ENCODE data around the gene SPPL3. TPM values are rescaled to one million over a fixed set of nuclear protein-coding genes. Genes with fewer than 3 reads are reported as not detected.

The SPPL3 gene
- total and polyA plus RNA-seq, 4 donors, result 14.2 to 52.3 (median 29.6) TPM

GRCh38 chr12:120844768-120845449, 59.2 kb downstream of the SPPL3 start:
- Histone ChIP-seq H3K9ac (ENCODE audit: insufficient read depth in 1 of 2, low read length in 2 of 2) (no peak overlapping the region), H3K9me3 (ENCODE audit: control insufficient read depth in 4 of 4, insufficient read depth in 3 of 4, low read length in 3 of 4) (no peaks in the 10 kb centered on the region), H3K36me3 (ENCODE audit: control insufficient read depth in 4 of 4, insufficient read depth in 4 of 4, low read length in 4 of 4) (peaks cover 0 to 4% (median 0%) of the 10 kb centered on the region in 4 donors), H3K27ac (ENCODE audit: low read depth in 1 of 2, low read length in 1 of 2) (no peak overlapping the region), H3K4me3 (no peak overlapping the region), H3K27me3 (ENCODE audit: control insufficient read depth in 3 of 3, insufficient read depth in 3 of 3, low read length in 2 of 3) (no peaks in the 10 kb centered on the region), H3K4me1 (ENCODE audit: control insufficient read depth in 5 of 5, insufficient read depth in 5 of 5, low read length in 5 of 5) (peaks cover 0 to 21% (median 5%) of the 10 kb centered on the region in 5 donors)
- no peak for TF ChIP-seq CTCF (IDR thresholded peaks at IDR 0.05; ENCODE audit: control extremely low read depth, extremely low read depth)
- DNase-seq (no peak), ATAC-seq (ENCODE audit: insufficient read depth, low FRiP score) (no peak)
- WGBS, 2 donors, result 90 to 94% methylated on average over 18 of the region's 18 CpGs

- DNase-seq (no peak), ATAC-seq (ENCODE audit: insufficient read depth, low FRiP score) (no peak)
- no peak overlapping the region for H3K27ac ChIP-seq (ENCODE audit: low read depth in 1 of 2, low read length in 1 of 2)
- no peak overlapping the region for H3K4me3 ChIP-seq
- H3K9ac ChIP-seq (ENCODE audit: insufficient read depth in 1 of 2, low read length in 2 of 2), result no peak overlapping the region
- 65 to 68% methylated on average over 5 of the region's 5 CpGs for WGBS, 2 donors
- H3K27me3 ChIP-seq (ENCODE audit: control insufficient read depth in 3 of 3, insufficient read depth in 3 of 3, low read length in 2 of 3), result no peaks in the 10 kb centered on the region
- peaks cover 0 to 16% (median 5%) of the 10 kb centered on the region in 5 donors for H3K4me1 ChIP-seq (ENCODE audit: control insufficient read depth in 5 of 5, insufficient read depth in 5 of 5, low read length in 5 of 5)
- peaks cover 0 to 4% (median 0%) of the 10 kb centered on the region in 4 donors for H3K36me3 ChIP-seq (ENCODE audit: control insufficient read depth in 4 of 4, insufficient read depth in 4 of 4, low read length in 4 of 4)
- TF ChIP-seq CTCF (IDR thresholded peaks at IDR 0.05; ENCODE audit: control extremely low read depth, extremely low read depth), result no peak
- H3K9me3 ChIP-seq (ENCODE audit: control insufficient read depth in 4 of 4, insufficient read depth in 3 of 4, low read length in 3 of 4), result no peaks in the 10 kb centered on the region
Measured at GRCh38 chr12:120844297-120844696, 59.9 kb downstream of the SPPL3 start.

GRCh38 chr12:120843472-120843871, 60.7 kb downstream of the SPPL3 start:
- Histone ChIP-seq H3K36me3 (ENCODE audit: control insufficient read depth in 4 of 4, insufficient read depth in 4 of 4, low read length in 4 of 4) (peaks cover 0 to 4% (median 0%) of the 10 kb centered on the region in 4 donors), H3K4me3 (no peak overlapping the region), H3K27ac (ENCODE audit: low read depth in 1 of 2, low read length in 1 of 2) (no peak overlapping the region), H3K9ac (ENCODE audit: insufficient read depth in 1 of 2, low read length in 2 of 2) (no peak overlapping the region), H3K27me3 (ENCODE audit: control insufficient read depth in 3 of 3, insufficient read depth in 3 of 3, low read length in 2 of 3) (no peaks in the 10 kb centered on the region), H3K4me1 (ENCODE audit: control insufficient read depth in 5 of 5, insufficient read depth in 5 of 5, low read length in 5 of 5) (peaks cover 0 to 17% (median 5%) of the 10 kb centered on the region in 5 donors), H3K9me3 (ENCODE audit: control insufficient read depth in 4 of 4, insufficient read depth in 3 of 4, low read length in 3 of 4) (no peaks in the 10 kb centered on the region)
- no peak for TF ChIP-seq CTCF (IDR thresholded peaks at IDR 0.05; ENCODE audit: control extremely low read depth, extremely low read depth)
- ATAC-seq (ENCODE audit: insufficient read depth, low FRiP score), result no peak
- DNase-seq, result no peak
- WGBS, 2 donors, result 96 to 98% methylated on average over 6 of the region's 6 CpGs
